Skin epidermis (tissue), 12 donors: ENCODE measurements around the gene MTPN.

Source experiments
- H3K27ac ChIP-seq, 21 experiments: fragments of 200-600 bp; sonication (generic) in 11 of 21; one replicate each; pipeline ENCODE4 v1.5.0; 2020; ENCODE audit warnings: mild to moderate bottlenecking in 3 of 21, inconsistent platforms in 2 of 21, moderate library complexity in 2 of 21
- H3K4me3 ChIP-seq, 7 experiments: fragments of 200-600 bp; sonication (generic) in 2 of 7; one replicate each; pipeline ENCODE4 v1.5.0; 2020; ENCODE audit warnings: inconsistent platforms in 2 of 7, mild to moderate bottlenecking in 2 of 7, moderate library complexity in 1 of 7

MTPN gene

GRCh38 chr7:135960709-135961451 lies 16.3 kb downstream of the MTPN start:
- H3K27ac ChIP-seq: no peak overlapping the region

GRCh38 chr7:135959646-135960363 lies 17.4 kb downstream of the MTPN start:
- Histone ChIP-seq H3K4me3 (no peak overlapping the region), H3K27ac (peak overlapping the region in 1 of 21 experiments; percentile 16)

More at GRCh38 chr7:135960709-135961451, 16.3 kb downstream of the MTPN start:
- H3K4me3 ChIP-seq: no peak overlapping the region

- Histone ChIP-seq H3K27ac (no peak overlapping the region), H3K4me3 (no peak overlapping the region)
Observed at GRCh38 chr7:135958173-135958572, 19.0 kb downstream of the MTPN start.

GRCh38 chr7:135957627-135958026 lies 19.5 kb downstream of the MTPN start:
- no peak overlapping the region for H3K27ac ChIP-seq
- no peak overlapping the region for H3K4me3 ChIP-seq

GRCh38 chr7:135956393-135956792 lies 20.8 kb downstream of the MTPN start:
- Histone ChIP-seq H3K27ac (no peak overlapping the region), H3K4me3 (no peak overlapping the region)

- no peak overlapping the region for H3K4me3 ChIP-seq
- H3K27ac ChIP-seq: no peak overlapping the region
Observed at GRCh38 chr7:135950972-135951371, 26.2 kb downstream of the MTPN start.

- Histone ChIP-seq H3K4me3 (no peak overlapping the region), H3K27ac (no peak overlapping the region)
Observed at GRCh38 chr7:135950429-135950828, 26.7 kb downstream of the MTPN start.

- Histone ChIP-seq H3K4me3 (no peak overlapping the region), H3K27ac (no peak overlapping the region)
Observed at GRCh38 chr7:135946289-135947055, 30.7 kb downstream of the MTPN start.

- H3K4me3 ChIP-seq: no peak overlapping the region
- no peak overlapping the region for H3K27ac ChIP-seq
Observed at GRCh38 chr7:135944753-135945152, 32.4 kb downstream of the MTPN start.

GRCh38 chr7:135943134-135943879 lies 33.9 kb downstream of the MTPN start:
- no peak overlapping the region for H3K27ac ChIP-seq
- no peak overlapping the region for H3K4me3 ChIP-seq

- H3K4me3 ChIP-seq: no peak overlapping the region
- H3K27ac ChIP-seq: no peak overlapping the region
Observed at GRCh38 chr7:135942614-135943013, 34.5 kb downstream of the MTPN start.

GRCh38 chr7:135940077-135941075 lies 36.8 kb downstream of the MTPN start:
- Histone ChIP-seq H3K27ac (no peak overlapping the region), H3K4me3 (no peak overlapping the region)

- Histone ChIP-seq H3K27ac (no peak overlapping the region), H3K4me3 (no peak overlapping the region)
Observed at GRCh38 chr7:135939261-135939812, 37.8 kb downstream of the MTPN start.

- H3K4me3 ChIP-seq: no peak overlapping the region
- H3K27ac ChIP-seq: no peak overlapping the region
Observed at GRCh38 chr7:135938563-135938962, 38.6 kb downstream of the MTPN start.

- Histone ChIP-seq H3K27ac (no peak overlapping the region), H3K4me3 (no peak overlapping the region)
Observed at GRCh38 chr7:135938086-135938485, 39.1 kb downstream of the MTPN start.

GRCh38 chr7:135936497-135937217 lies 40.5 kb downstream of the MTPN start:
- no peak overlapping the region for H3K4me3 ChIP-seq
- no peak overlapping the region for H3K27ac ChIP-seq

GRCh38 chr7:135934651-135935050 lies 42.5 kb downstream of the MTPN start:
- Histone ChIP-seq H3K4me3 (no peak overlapping the region), H3K27ac (no peak overlapping the region)
